Embryonic facial prominence (tissue), 1 donor: Measurements from ENCODE around the gene COMMD4.

Experiments
- DNase-seq: peaks from one replicate; pipeline ENCODE4 v3.0.0-alpha.2; 2016; ENCODE audit errors: extremely low spot score

COMMD4 gene

GRCh38 chr15:75356006-75356405 lies 20.1 kb downstream of the COMMD4 start:
- DNase-seq = no peak

- no peak for DNase-seq
These were observed 20.7 kb downstream of the COMMD4 start for GRCh38 chr15:75356517-75356916.

- DNase-seq = no peak
These were observed 22.3 kb downstream of the COMMD4 start for GRCh38 chr15:75357976-75358673.

- DNase-seq = no peak
These were observed 23.1 kb downstream of the COMMD4 start for GRCh38 chr15:75358771-75359536.

GRCh38 chr15:75359537-75360250 lies 23.8 kb downstream of the COMMD4 start:
- DNase-seq = no peak

- no peak for DNase-seq
These were observed 24.5 kb downstream of the COMMD4 start for GRCh38 chr15:75360391-75360790.

GRCh38 chr15:75360856-75361255 lies 25.0 kb downstream of the COMMD4 start:
- DNase-seq = no peak

- no peak for DNase-seq
These were observed 25.6 kb downstream of the COMMD4 start for GRCh38 chr15:75361361-75361988.

- DNase-seq = no peak
These were observed 26.3 kb downstream of the COMMD4 start for GRCh38 chr15:75361989-75362641.

- DNase-seq = no peak
These were observed 26.9 kb downstream of the COMMD4 start for GRCh38 chr15:75362642-75363249.

- DNase-seq = no peak
These were observed 27.9 kb downstream of the COMMD4 start for GRCh38 chr15:75363786-75364185.

- no peak for DNase-seq
These were observed 29.0 kb downstream of the COMMD4 start for GRCh38 chr15:75364881-75365280.

- no peak for DNase-seq
These were observed 30.3 kb downstream of the COMMD4 start for GRCh38 chr15:75366163-75366562.

GRCh38 chr15:75367006-75367405 lies 31.1 kb downstream of the COMMD4 start:
- DNase-seq = no peak

- no peak for DNase-seq
These were observed 31.6 kb downstream of the COMMD4 start for GRCh38 chr15:75367406-75367912.

- DNase-seq = peak; percentile 77
These were observed 32.2 kb downstream of the COMMD4 start, which contains the start of gene MAN2C1 for GRCh38 chr15:75367913-75368688. MAN2C1 (minus strand) TSS chr15:75368607; CDS start chr15:75368583, 24 bp downstream.

GRCh38 chr15:75368689-75369239 lies 32.9 kb downstream of the COMMD4 start:
- DNase-seq = no peak

- no peak for DNase-seq
These were observed 34.2 kb downstream of the COMMD4 start for GRCh38 chr15:75369897-75370581.

- DNase-seq = no peak
These were observed 35.6 kb downstream of the COMMD4 start for GRCh38 chr15:75371486-75371885.
